Measurements from ENCODE around the gene FBXO11.

Gene FBXO11

DNA sequence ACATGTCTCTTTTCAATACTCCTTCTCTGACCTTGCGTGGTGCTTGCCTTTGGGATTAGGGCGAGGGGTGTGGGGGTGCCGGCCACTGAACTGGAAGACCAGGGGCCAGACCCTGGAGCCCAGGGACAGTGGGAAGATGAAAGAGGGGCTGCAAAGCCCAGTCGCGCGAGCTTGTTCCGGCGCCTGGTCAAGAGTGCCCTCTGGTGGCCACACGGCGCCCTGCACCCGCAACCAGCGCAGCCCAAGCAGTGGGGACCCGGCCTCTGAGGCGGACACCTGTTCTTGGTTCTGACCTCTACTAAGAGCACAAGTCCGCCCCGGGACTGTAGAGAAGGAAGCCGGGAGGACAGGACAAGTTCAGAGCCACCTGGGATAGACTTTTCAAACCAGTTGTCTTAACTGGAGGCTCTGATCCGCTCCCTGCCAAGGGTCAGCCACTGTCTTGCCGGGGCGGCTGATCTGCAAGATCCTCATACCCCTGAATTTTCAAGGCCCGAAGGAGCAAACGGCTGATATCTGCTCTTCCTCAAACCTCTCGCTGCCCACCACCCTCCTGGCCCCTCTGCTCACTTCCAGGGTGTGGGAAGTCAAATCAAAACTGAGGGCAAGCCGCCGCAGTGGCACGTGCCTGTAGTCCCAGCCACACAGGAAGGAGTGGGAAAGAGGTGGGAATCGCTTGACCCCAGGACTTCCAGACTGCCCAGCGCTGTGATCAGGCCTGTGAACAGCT is 138.3 kb downstream of the FBXO11 start:
- no peaks in the 10 kb centered on the region for H3K36me3 ChIP-seq (ENCODE audit: control insufficient read depth in 2 of 2, insufficient read depth in 1 of 2, low read length in 2 of 2)
- no peak for TF ChIP-seq ZNF391 (tag by site-specific recombination; IDR thresholded peaks at IDR 0.05; ENCODE audit: borderline replicate concordance, low read depth)
- 0 out of 2 replicates have a peak, but pooled peaks have one; percentile 24 for TF ChIP-seq ZNF366 (tag by site-specific recombination; conservative IDR thresholded peaks at IDR 0.05)
- 0 out of 2 replicates have a peak, but pooled peaks have one; percentile 13 for TF ChIP-seq SCRT1 (tag by site-specific recombination; IDR thresholded peaks at IDR 0.05; ENCODE audit: borderline replicate concordance)
- peak; percentile 62 for TF ChIP-seq ZNF654 (tag by site-specific recombination; IDR thresholded peaks at IDR 0.05; ENCODE audit: low read depth)
- TF ChIP-seq, protein P1, sequence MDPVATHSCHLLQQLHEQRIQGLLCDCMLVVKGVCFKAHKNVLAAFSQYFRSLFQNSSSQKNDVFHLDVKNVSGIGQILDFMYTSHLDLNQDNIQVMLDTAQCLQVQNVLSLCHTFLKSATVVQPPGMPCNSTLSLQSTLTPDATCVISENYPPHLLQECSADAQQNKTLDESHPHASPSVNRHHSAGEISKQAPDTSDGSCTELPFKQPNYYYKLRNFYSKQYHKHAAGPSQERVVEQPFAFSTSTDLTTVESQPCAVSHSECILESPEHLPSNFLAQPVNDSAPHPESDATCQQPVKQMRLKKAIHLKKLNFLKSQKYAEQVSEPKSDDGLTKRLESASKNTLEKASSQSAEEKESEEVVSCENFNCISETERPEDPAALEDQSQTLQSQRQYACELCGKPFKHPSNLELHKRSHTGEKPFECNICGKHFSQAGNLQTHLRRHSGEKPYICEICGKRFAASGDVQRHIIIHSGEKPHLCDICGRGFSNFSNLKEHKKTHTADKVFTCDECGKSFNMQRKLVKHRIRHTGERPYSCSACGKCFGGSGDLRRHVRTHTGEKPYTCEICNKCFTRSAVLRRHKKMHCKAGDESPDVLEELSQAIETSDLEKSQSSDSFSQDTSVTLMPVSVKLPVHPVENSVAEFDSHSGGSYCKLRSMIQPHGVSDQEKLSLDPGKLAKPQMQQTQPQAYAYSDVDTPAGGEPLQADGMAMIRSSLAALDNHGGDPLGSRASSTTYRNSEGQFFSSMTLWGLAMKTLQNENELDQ (tag by site-specific recombination; IDR thresholded peaks at IDR 0.05; ENCODE audit: low read depth) = no peak
- peak; percentile 67; the same call in 1 of the 2 replicates for TF ChIP-seq ZBTB48 (tag by site-specific recombination; IDR thresholded peaks at IDR 0.05)
- TF ChIP-seq, protein P2, sequence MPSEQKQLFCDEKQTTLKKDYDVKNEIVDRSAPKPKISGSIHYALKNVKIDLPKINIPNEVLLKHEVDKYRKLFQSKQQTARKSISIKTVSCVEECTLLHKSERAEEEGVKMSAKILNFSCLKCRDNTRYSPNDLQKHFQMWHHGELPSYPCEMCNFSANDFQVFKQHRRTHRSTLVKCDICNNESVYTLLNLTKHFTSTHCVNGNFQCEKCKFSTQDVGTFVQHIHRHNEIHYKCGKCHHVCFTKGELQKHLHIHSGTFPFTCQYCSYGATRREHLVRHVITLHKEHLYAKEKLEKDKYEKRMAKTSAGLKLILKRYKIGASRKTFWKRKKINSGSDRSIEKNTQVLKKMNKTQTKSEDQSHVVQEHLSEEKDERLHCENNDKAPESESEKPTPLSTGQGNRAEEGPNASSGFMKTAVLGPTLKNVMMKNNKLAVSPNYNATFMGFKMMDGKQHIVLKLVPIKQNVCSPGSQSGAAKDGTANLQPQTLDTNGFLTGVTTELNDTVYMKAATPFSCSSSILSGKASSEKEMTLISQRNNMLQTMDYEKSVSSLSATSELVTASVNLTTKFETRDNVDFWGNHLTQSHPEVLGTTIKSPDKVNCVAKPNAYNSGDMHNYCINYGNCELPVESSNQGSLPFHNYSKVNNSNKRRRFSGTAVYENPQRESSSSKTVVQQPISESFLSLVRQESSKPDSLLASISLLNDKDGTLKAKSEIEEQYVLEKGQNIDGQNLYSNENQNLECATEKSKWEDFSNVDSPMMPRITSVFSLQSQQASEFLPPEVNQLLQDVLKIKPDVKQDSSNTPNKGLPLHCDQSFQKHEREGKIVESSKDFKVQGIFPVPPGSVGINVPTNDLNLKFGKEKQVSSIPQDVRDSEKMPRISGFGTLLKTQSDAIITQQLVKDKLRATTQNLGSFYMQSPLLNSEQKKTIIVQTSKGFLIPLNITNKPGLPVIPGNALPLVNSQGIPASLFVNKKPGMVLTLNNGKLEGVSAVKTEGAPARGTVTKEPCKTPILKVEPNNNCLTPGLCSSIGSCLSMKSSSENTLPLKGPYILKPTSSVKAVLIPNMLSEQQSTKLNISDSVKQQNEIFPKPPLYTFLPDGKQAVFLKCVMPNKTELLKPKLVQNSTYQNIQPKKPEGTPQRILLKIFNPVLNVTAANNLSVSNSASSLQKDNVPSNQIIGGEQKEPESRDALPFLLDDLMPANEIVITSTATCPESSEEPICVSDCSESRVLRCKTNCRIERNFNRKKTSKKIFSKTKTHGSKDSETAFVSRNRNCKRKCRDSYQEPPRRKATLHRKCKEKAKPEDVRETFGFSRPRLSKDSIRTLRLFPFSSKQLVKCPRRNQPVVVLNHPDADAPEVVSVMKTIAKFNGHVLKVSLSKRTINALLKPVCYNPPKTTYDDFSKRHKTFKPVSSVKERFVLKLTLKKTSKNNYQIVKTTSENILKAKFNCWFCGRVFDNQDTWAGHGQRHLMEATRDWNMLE (tag by site-specific recombination; conservative IDR thresholded peaks at IDR 0.05; ENCODE audit: low read depth) = no peak
- 0 out of 2 replicates have a peak, but pooled peaks have one; percentile 9 for TF ChIP-seq ZFHX2 (tag by site-specific recombination; conservative IDR thresholded peaks at IDR 0.05)
- TF ChIP-seq, protein P3, sequence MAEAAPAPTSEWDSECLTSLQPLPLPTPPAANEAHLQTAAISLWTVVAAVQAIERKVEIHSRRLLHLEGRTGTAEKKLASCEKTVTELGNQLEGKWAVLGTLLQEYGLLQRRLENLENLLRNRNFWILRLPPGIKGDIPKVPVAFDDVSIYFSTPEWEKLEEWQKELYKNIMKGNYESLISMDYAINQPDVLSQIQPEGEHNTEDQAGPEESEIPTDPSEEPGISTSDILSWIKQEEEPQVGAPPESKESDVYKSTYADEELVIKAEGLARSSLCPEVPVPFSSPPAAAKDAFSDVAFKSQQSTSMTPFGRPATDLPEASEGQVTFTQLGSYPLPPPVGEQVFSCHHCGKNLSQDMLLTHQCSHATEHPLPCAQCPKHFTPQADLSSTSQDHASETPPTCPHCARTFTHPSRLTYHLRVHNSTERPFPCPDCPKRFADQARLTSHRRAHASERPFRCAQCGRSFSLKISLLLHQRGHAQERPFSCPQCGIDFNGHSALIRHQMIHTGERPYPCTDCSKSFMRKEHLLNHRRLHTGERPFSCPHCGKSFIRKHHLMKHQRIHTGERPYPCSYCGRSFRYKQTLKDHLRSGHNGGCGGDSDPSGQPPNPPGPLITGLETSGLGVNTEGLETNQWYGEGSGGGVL (tag by site-specific recombination; IDR thresholded peaks at IDR 0.05) = no peak
- TF ChIP-seq ZNF629 (tag by site-specific recombination; IDR thresholded peaks at IDR 0.05) = no peak
- TF ChIP-seq ZNF530 (tag by site-specific recombination; IDR thresholded peaks at IDR 0.05; ENCODE audit: low read depth) = no peak
- TF ChIP-seq, protein P4, sequence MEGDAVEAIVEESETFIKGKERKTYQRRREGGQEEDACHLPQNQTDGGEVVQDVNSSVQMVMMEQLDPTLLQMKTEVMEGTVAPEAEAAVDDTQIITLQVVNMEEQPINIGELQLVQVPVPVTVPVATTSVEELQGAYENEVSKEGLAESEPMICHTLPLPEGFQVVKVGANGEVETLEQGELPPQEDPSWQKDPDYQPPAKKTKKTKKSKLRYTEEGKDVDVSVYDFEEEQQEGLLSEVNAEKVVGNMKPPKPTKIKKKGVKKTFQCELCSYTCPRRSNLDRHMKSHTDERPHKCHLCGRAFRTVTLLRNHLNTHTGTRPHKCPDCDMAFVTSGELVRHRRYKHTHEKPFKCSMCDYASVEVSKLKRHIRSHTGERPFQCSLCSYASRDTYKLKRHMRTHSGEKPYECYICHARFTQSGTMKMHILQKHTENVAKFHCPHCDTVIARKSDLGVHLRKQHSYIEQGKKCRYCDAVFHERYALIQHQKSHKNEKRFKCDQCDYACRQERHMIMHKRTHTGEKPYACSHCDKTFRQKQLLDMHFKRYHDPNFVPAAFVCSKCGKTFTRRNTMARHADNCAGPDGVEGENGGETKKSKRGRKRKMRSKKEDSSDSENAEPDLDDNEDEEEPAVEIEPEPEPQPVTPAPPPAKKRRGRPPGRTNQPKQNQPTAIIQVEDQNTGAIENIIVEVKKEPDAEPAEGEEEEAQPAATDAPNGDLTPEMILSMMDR (tag by site-specific recombination; IDR thresholded peaks at IDR 0.05) = peak; percentile 81
- peak; percentile 54 for TF ChIP-seq SCRT2 (tag by site-specific recombination; IDR thresholded peaks at IDR 0.05)
- no peaks in the 10 kb centered on the region for H3K9me3 ChIP-seq (ENCODE audit: control insufficient read depth, insufficient read depth, low read depth, low read length)
- ChIA-PET CTCF (interaction anchor here (0.6 to 3.3 kb wide), 56 partner anchors 9 to 1303 kb away, joined by 3 to 72 read pairs (median 4); partner anchors contain the start of gene MSH6), POLR2A (interaction anchor here (0.6 to 1.0 kb wide), 3 partner anchors 15 to 49 kb away, joined by 3 to 5 read pairs (median 3); partner anchors contain the start of gene MSH6)
- no peak overlapping the region for H3K27ac ChIP-seq (ENCODE audit: extremely low read depth, low read depth, low read length)
- H3K4me3 ChIP-seq (ENCODE audit: low read depth, low read length) = no peak overlapping the region
- no peaks in the 10 kb centered on the region; the same call in 1 of the 2 replicates for H3K4me1 ChIP-seq (ENCODE audit: control insufficient read depth, insufficient read depth, low read length)
